Astrocyte (in vitro differentiated cells and primary cell): ENCODE results near the gene C5AR1.

ENCODE experiments used
- CTCF ChIP-seq: IDR thresholded peaks from 2 replicates; pipeline ENCODE4 v1.5.1; 2011; ENCODE audit warnings: low read depth, mild to moderate bottlenecking, inconsistent platforms, low read length, moderate library complexity; ENCODE audit not compliant: insufficient read depth
- EZH2 ChIP-seq: IDR thresholded peaks from 2 replicates; pipeline ENCODE4 v1.6.1; 2012; ENCODE audit warnings: mild to moderate bottlenecking, low read length, inconsistent platforms; ENCODE audit not compliant: insufficient read depth

GRCh38 chr19:47302249-47302648 lies 7.4 kb upstream of the C5AR1 start:
- no peak for TF ChIP-seq CTCF
- no peak for TF ChIP-seq EZH2
